ENCODE data around the gene PRKD3.
A peak's percentile ranks its signal among the peaks of the same experiment; 100 is the strongest.
"Not testable (repeated sequence)": the region's sequence is repeated elsewhere in the genome, so short reads cannot be mapped to it uniquely, and the experiment has no call there.

Gene PRKD3

GRCh38 chr2:37316181-37316580 is 8.5 kb downstream of the PRKD3 start:
- DNase-seq (ENCODE audit: low spot score): no peak

- no peak for DNase-seq (ENCODE audit: low spot score)
These were observed 9.3 kb downstream of the PRKD3 start for GRCh38 chr2:37315364-37315763.

GRCh38 chr2:37307500-37307899 is 17.1 kb downstream of the PRKD3 start:
- DNase-seq (ENCODE audit: low spot score): no peak

- DNase-seq (ENCODE audit: low spot score): no peak
These were observed 18.6 kb downstream of the PRKD3 start for GRCh38 chr2:37306024-37306423.

GRCh38 chr2:37302701-37303252 is 21.9 kb downstream of the PRKD3 start:
- no peak for DNase-seq (ENCODE audit: low spot score)

- no peak for DNase-seq (ENCODE audit: low spot score)
These were observed 23.2 kb downstream of the PRKD3 start for GRCh38 chr2:37301408-37301807.

GRCh38 chr2:37300578-37300977 is 24.1 kb downstream of the PRKD3 start:
- DNase-seq (ENCODE audit: low spot score): no peak

GRCh38 chr2:37300146-37300545 is 24.5 kb downstream of the PRKD3 start:
- DNase-seq (ENCODE audit: low spot score): no peak

- no peak for DNase-seq (ENCODE audit: low spot score)
These were observed 27.0 kb downstream of the PRKD3 start for GRCh38 chr2:37297632-37298031.

- DNase-seq (ENCODE audit: low spot score): no peak
These were observed 29.1 kb downstream of the PRKD3 start for GRCh38 chr2:37295469-37296073.

- not testable (repeated sequence) for DNase-seq (ENCODE audit: low spot score)
These were observed 29.8 kb downstream of the PRKD3 start for GRCh38 chr2:37294858-37295257.

- DNase-seq (ENCODE audit: low spot score): no peak
These were observed 33.0 kb downstream of the PRKD3 start for GRCh38 chr2:37291680-37292079.

- DNase-seq (ENCODE audit: low spot score): peak; percentile 54
These were observed 36.7 kb downstream of the PRKD3 start for GRCh38 chr2:37287966-37288365.

- DNase-seq (ENCODE audit: low spot score): no peak
These were observed 40.3 kb downstream of the PRKD3 start for GRCh38 chr2:37284381-37284780.

- DNase-seq (ENCODE audit: low spot score): no peak
These were observed 41.4 kb downstream of the PRKD3 start for GRCh38 chr2:37283207-37283606.

- no peak for DNase-seq (ENCODE audit: low spot score)
These were observed 41.9 kb downstream of the PRKD3 start for GRCh38 chr2:37282746-37283145.

- no peak for DNase-seq (ENCODE audit: low spot score)
These were observed 42.7 kb downstream of the PRKD3 start for GRCh38 chr2:37281916-37282315.

- no peak for DNase-seq (ENCODE audit: low spot score)
These were observed 48.3 kb downstream of the PRKD3 start for GRCh38 chr2:37276291-37276690.

Data from SW480 (cell line).